SK-N-SH (cell line): ENCODE data around the gene CNTD1. TPM values are rescaled to one million over a fixed set of nuclear protein-coding genes. Genes with fewer than 3 reads are reported as not detected.
"Not testable (repeated sequence)": the region's sequence is repeated elsewhere in the genome, so short reads cannot be mapped to it uniquely, and the experiment has no call there.

ENCODE experiments used
- CTCF ChIA-PET: fragments of 300-600, 350-600 bp; formaldehyde crosslinking; extraction: SDS; loops from one replicate; lab custom pipeline; 2021; lab: Yijun Ruan, JAX
- POLR2A ChIA-PET: fragments of 350-600 bp; sonication (Branson Sonifier 250); formaldehyde crosslinking; extraction: SDS; loops from one replicate; lab custom pipeline; 2020; ENCODE audit warnings: antibody characterized with exemption, inconsistent platforms; lab: Yijun Ruan, JAX
- DNase-seq: peaks from one replicate; pipeline ENCODE4 v3.0.0; 2012
- H2AFZ ChIP-seq: fragments of 200-600 bp; sonication (generic); 2 replicates; pipeline ENCODE4 v1.8.1; 2016; ENCODE audit warnings: antibody characterized with exemption, mild to moderate bottlenecking, low read depth
- H3F3A ChIP-seq: fragments of 200-600 bp; sonication (generic); replicated peaks from 2 replicates; pipeline ENCODE3; 2016; ENCODE audit warnings: antibody characterized with exemption, mild to moderate bottlenecking; ENCODE audit not compliant: insufficient read depth
- H3K27ac ChIP-seq, 2 experiments: fragments of 200-500 bp in 1 of 2; fragments of 200-600 bp in 1 of 2; sonication (Bioruptor generic) in 1 of 2; sonication (generic), shearing (Covaris generic) in 1 of 2; 2 replicates each; pipeline versions ENCODE4 v1.5.1 to v1.6.1; 2014 to 2016; ENCODE audit warnings: low read depth in 2 of 2, inconsistent platforms in 1 of 2, low read length in 1 of 2, mild to moderate bottlenecking in 1 of 2, mixed read lengths in 1 of 2
- H3K27me3 ChIP-seq: fragments of 200-600 bp; sonication (generic), shearing (Covaris generic); 2 replicates; pipeline ENCODE4 v1.6.1; 2016; ENCODE audit warnings: mixed run types; ENCODE audit not compliant: insufficient read depth
- H3K36me3 ChIP-seq, 2 experiments: fragments of 200-500 bp in 1 of 2; fragments of 200-600 bp in 1 of 2; sonication (Bioruptor generic) in 1 of 2; sonication (generic) in 1 of 2; replicated peaks in 1 of 2; 2 replicates each; pipeline versions ENCODE3 to v1.5.1; 2014 to 2016; ENCODE audit warnings: low read length in 1 of 2, mild to moderate bottlenecking in 1 of 2; ENCODE audit not compliant: insufficient read depth in 2 of 2, control insufficient read depth in 1 of 2
- H3K4me1 ChIP-seq, 2 experiments: fragments of 200-500 bp in 1 of 2; fragments of 200-600 bp in 1 of 2; sonication (Bioruptor generic) in 1 of 2; sonication (generic), shearing (Covaris generic) in 1 of 2; 2 replicates each; pipeline versions ENCODE4 v1.5.1 to v1.6.1; 2014 to 2016; ENCODE audit warnings: low read depth in 1 of 2, low read length in 1 of 2, mixed run types in 1 of 2; ENCODE audit not compliant: insufficient read depth in 2 of 2, control insufficient read depth in 1 of 2
- H3K4me2 ChIP-seq: fragments of 200-600 bp; sonication (generic), shearing (Covaris generic); 2 replicates; pipeline ENCODE4 v1.6.1; 2017; ENCODE audit warnings: mixed run types
- H3K4me3 ChIP-seq, 2 experiments: fragments of 200-500 bp in 1 of 2; fragments of 200-600 bp in 1 of 2; sonication (Bioruptor generic) in 1 of 2; sonication (generic), shearing (Covaris generic) in 1 of 2; 2 replicates each; pipeline versions ENCODE4 v1.5.1 to v1.8.1; 2014 to 2016; ENCODE audit warnings: low read depth in 2 of 2, inconsistent platforms in 1 of 2, low read length in 1 of 2, mild to moderate bottlenecking in 1 of 2, mixed read lengths in 1 of 2, moderate library complexity in 1 of 2
- H3K79me2 ChIP-seq: fragments of 200-600 bp; sonication (generic); 2 replicates; pipeline ENCODE4 v1.8.1; 2017; ENCODE audit warnings: mild to moderate bottlenecking; ENCODE audit not compliant: insufficient read depth
- H3K9ac ChIP-seq: fragments of 200-600 bp; sonication (generic); 2 replicates; pipeline ENCODE4 v1.6.1; 2017; ENCODE audit warnings: mixed run types
- H3K9me2 ChIP-seq: fragments of 200-600 bp; sonication (generic); 2 replicates; pipeline ENCODE4 v1.6.1; 2017; ENCODE audit warnings: mixed run types
- H3K9me3 ChIP-seq: fragments of 200-600 bp; sonication (generic); 2 replicates; pipeline ENCODE4 v1.6.1; 2017; ENCODE audit warnings: mixed run types, mild to moderate bottlenecking, moderate library complexity
- H4K20me1 ChIP-seq: fragments of 200-600 bp; sonication (generic); 2 replicates; pipeline ENCODE4 v1.6.1; 2017; ENCODE audit warnings: mild to moderate bottlenecking, mixed run types; ENCODE audit not compliant: insufficient read depth
- CHD2 ChIP-seq: fragments of 150-350 bp; IDR thresholded peaks from 2 replicates; pipeline ENCODE4 v1.6.1; 2018; ENCODE audit warnings: low read length; ENCODE audit not compliant: partially characterized antibody
- CTCF ChIP-seq: fragments of 200-600 bp; sonication (generic); IDR thresholded peaks from 2 replicates; pipeline ENCODE4 v1.6.1; 2017; ENCODE audit warnings: antibody characterized with exemption, mild to moderate bottlenecking, moderate library complexity
- ELF1 ChIP-seq: IDR thresholded peaks from 2 replicates; pipeline ENCODE4 v1.4.0; 2012
- EP300 ChIP-seq, 2 experiments: IDR thresholded peaks; 2 replicates each; pipeline versions ENCODE4 v1.4.0 to v1.6.1; 2012; ENCODE audit warnings: borderline replicate concordance in 1 of 2, low read depth in 1 of 2, low read length in 1 of 2
- EZH2phosphoT487 ChIP-seq: fragments of 200-600 bp; sonication (generic); IDR thresholded peaks from 2 replicates; pipeline ENCODE4 v1.6.1; 2017; ENCODE audit warnings: low read depth, mixed run types, mild to moderate bottlenecking, antibody characterized with exemption, moderate library complexity, borderline replicate concordance
- GABPA ChIP-seq: IDR thresholded peaks from 2 replicates; pipeline ENCODE4 v1.4.0; 2012; ENCODE audit warnings: low read depth, mild to moderate bottlenecking
- JUND ChIP-seq: IDR thresholded peaks from 2 replicates; pipeline ENCODE4 v1.4.0; 2012
- MEF2A ChIP-seq: IDR thresholded peaks from 2 replicates; pipeline ENCODE4 v1.4.0; 2012; ENCODE audit warnings: low read depth, borderline replicate concordance
- NRF1 ChIP-seq: IDR thresholded peaks from 2 replicates; pipeline ENCODE4 v1.6.1; 2012; ENCODE audit warnings: low read depth, mild to moderate bottlenecking, low read length
- PBX3 ChIP-seq: IDR thresholded peaks from 2 replicates; pipeline ENCODE4; 2012
- RAD21 ChIP-seq: IDR thresholded peaks from 2 replicates; pipeline ENCODE4 v1.6.1; 2012; ENCODE audit warnings: mild to moderate bottlenecking, low read length
- RCOR1 ChIP-seq: fragments of 150-350 bp; IDR thresholded peaks from 2 replicates; pipeline ENCODE4 v1.6.1; 2017; ENCODE audit warnings: antibody characterized with exemption, low read length
- SIN3A ChIP-seq: IDR thresholded peaks from 2 replicates; pipeline ENCODE4 v1.6.1; 2012; ENCODE audit warnings: low read depth, mild to moderate bottlenecking, low read length, moderate library complexity, borderline replicate concordance
- SMC3 ChIP-seq: IDR thresholded peaks from 2 replicates; pipeline ENCODE4 v1.6.1; 2012; ENCODE audit warnings: low read depth, low read length, improper control_type of control experiment
- TAF1 ChIP-seq: IDR thresholded peaks from 2 replicates; pipeline ENCODE4 v1.6.1; 2012; ENCODE audit warnings: low read depth, mild to moderate bottlenecking, low read length, moderate library complexity, borderline replicate concordance
- YY1 ChIP-seq: IDR thresholded peaks from 2 replicates; pipeline ENCODE4 v1.4.0; 2012; ENCODE audit warnings: low read depth, mild to moderate bottlenecking
- ZBTB33 ChIP-seq: IDR thresholded peaks from 2 replicates; pipeline ENCODE4 v1.4.0; 2012; ENCODE audit warnings: low read depth, borderline replicate concordance
- WGBS: methylation state at CpG from one replicate; pipeline ENCODE4 v1.1.6; 2017; ENCODE audit warnings: low lambda C conversion rate; 5-methylcytosine and 5-hydroxymethylcytosine counted together
- polyA plus RNA-seq, 3 experiments: library from polyadenylated mRNA; depleted of rRNA; stranded (reverse); fragments of >200 nt; gene quantifications; 2 replicates each; pipeline ENCODE4 v1.2.3, GENCODE V29; 2012
- TF ChIP-seq, protein P1 (sequence below): IDR thresholded peaks from 2 replicates; pipeline ENCODE4 v1.4.0; 2012; ENCODE audit warnings: low read depth

The CNTD1 gene
- polyA plus RNA-seq, 1 of the 3 experiments (the other 2 are of a cell fraction): not detected

DNA sequence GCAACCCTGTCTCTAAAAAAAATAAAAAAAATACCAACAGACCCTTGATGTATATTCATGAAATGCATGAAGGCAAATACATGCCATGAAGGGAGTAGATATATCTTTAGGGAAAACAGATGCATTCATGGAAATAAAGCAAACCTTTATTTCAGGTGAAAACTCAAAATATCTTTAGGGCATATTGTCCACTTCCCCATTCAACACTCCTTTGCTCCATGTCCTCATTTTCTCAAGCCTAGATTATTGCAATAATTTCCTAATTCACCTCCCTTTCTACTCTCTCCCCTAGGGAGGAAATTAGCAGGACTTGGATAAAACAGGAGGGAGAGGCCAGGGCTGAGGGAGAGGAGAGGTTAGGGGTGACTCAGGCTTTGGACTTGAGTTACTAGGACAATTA is 31.1 kb upstream of the CNTD1 start:
- Histone ChIP-seq H3F3A (peaks cover 3% of the 10 kb centered on the region), H3K4me3 (no peak overlapping the region), H2AFZ (no peak overlapping the region), H3K9ac (no peak overlapping the region), H3K4me1 (peaks cover 4 to 5% of the 10 kb centered on the region in 2 experiments; a peak in 2 of 4 replicates), H3K9me3 (no peaks in the 10 kb centered on the region), H4K20me1 (no peaks in the 10 kb centered on the region), H3K9me2 (no peaks in the 10 kb centered on the region), H3K27me3 (no peaks in the 10 kb centered on the region), H3K4me2 (no peak overlapping the region), H3K36me3 (no peaks in the 10 kb centered on the region), H3K27ac (no peak overlapping the region), H3K79me2 (no peaks in the 10 kb centered on the region)
- CTCF ChIA-PET: interaction anchor here (1.2 kb wide), 1 partner anchor 57 kb away, joined by 3 read pairs; the partner anchor contains the start of gene BECN1
- no peak for TF ChIP-seq CHD2
- TF ChIP-seq TAF1: no peak
- TF ChIP-seq JUND: no peak
- TF ChIP-seq CTCF: no peak
- TF ChIP-seq EP300 (IDR thresholded peaks at IDR 0.05; ENCODE audit: borderline replicate concordance in 1 of 2, low read depth in 1 of 2, low read length in 1 of 2): no peak
- TF ChIP-seq, protein P1, sequence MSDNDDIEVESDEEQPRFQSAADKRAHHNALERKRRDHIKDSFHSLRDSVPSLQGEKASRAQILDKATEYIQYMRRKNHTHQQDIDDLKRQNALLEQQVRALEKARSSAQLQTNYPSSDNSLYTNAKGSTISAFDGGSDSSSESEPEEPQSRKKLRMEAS: no peak
- no peak for TF ChIP-seq SMC3
- TF ChIP-seq YY1: no peak
- TF ChIP-seq RCOR1: no peak
- no peak for TF ChIP-seq SIN3A
- no peak for TF ChIP-seq ZBTB33
- no peak for TF ChIP-seq ELF1
- TF ChIP-seq NRF1: no peak
- no peak for TF ChIP-seq GABPA
- TF ChIP-seq RAD21: no peak
- TF ChIP-seq MEF2A: no peak
- no peak for TF ChIP-seq PBX3
- TF ChIP-seq EZH2phosphoT487: no peak
- no peak for DNase-seq
- POLR2A ChIA-PET: no interaction called here

GRCh38 chr17:42768006-42768405 is 30.7 kb upstream of the CNTD1 start:
- POLR2A ChIA-PET, CTCF ChIA-PET: not testable (repeated sequence)

GRCh38 chr17:42769964-42770363 is 28.7 kb upstream of the CNTD1 start:
- H3F3A ChIP-seq: peaks cover 20% of the 10 kb centered on the region

More at GRCh38 chr17:42768006-42768405, 30.7 kb upstream of the CNTD1 start:
- H3K4me2 ChIP-seq, H4K20me1 ChIP-seq, H3K9ac ChIP-seq, H3K9me2 ChIP-seq, H3K4me1 ChIP-seq, H3K36me3 ChIP-seq, H2AFZ ChIP-seq, H3K4me3 ChIP-seq, H3K79me2 ChIP-seq, DNase-seq, H3K9me3 ChIP-seq, H3K27ac ChIP-seq, H3F3A ChIP-seq, H3K27me3 ChIP-seq: not testable (repeated sequence)
- 54% methylated on average over 9 of the region's 9 CpGs for WGBS

More at GRCh38 chr17:42769964-42770363, 28.7 kb upstream of the CNTD1 start:
- H3K9me2 ChIP-seq, H3K36me3 ChIP-seq, H3K27ac ChIP-seq, H3K4me3 ChIP-seq, DNase-seq, H3K9ac ChIP-seq, H3K27me3 ChIP-seq, POLR2A ChIA-PET, H3K9me3 ChIP-seq, H2AFZ ChIP-seq, H3K4me1 ChIP-seq, H3K4me2 ChIP-seq, H4K20me1 ChIP-seq: not testable (repeated sequence)
- CTCF ChIA-PET: interaction anchor here (0.7 to 1.5 kb wide), 2 partner anchors 9 to 159 kb away, joined by 3 read pairs; partner anchors contain the start of gene RAMP2
- 94% methylated on average over 10 of the region's 10 CpGs for WGBS
- H3K79me2 ChIP-seq: peaks cover 23% of the 10 kb centered on the region
